Muscle of leg (tissue), 11 donors: ENCODE measurements around the gene LRIG2. TPM values are rescaled to one million over a fixed set of nuclear protein-coding genes. Genes with fewer than 3 reads are reported as not detected.
A peak's percentile ranks its signal among the peaks of the same experiment; 100 is the strongest.
"Not testable (repeated sequence)": the region's sequence is repeated elsewhere in the genome, so short reads cannot be mapped to it uniquely, and the experiment has no call there.

ENCODE experiments used
- DNase-seq: peaks from one replicate; pipeline ENCODE4 v3.0.0; 2013
- H3K27ac ChIP-seq: one replicate; pipeline ENCODE4 v1.5.1; 2013; ENCODE audit warnings: mild to moderate bottlenecking, low read length, control low read depth
- H3K27me3 ChIP-seq: one replicate; pipeline ENCODE4 v1.6.1; 2013; ENCODE audit warnings: low read length; ENCODE audit not compliant: control insufficient read depth, insufficient read depth
- H3K36me3 ChIP-seq: one replicate; pipeline ENCODE4 v1.6.1; 2013; ENCODE audit warnings: low read length; ENCODE audit not compliant: control insufficient read depth, insufficient read depth
- H3K4me1 ChIP-seq: one replicate; pipeline ENCODE4 v1.6.1; 2013; ENCODE audit warnings: low read length; ENCODE audit not compliant: control insufficient read depth, insufficient read depth
- H3K4me3 ChIP-seq: one replicate; pipeline ENCODE4 v1.5.1; 2013; ENCODE audit warnings: low read length, control low read depth
- H3K9me3 ChIP-seq: replicated peaks from 2 replicates; pipeline ENCODE4 v1.6.1; 2013; ENCODE audit warnings: low read depth, low read length; ENCODE audit not compliant: control insufficient read depth
- WGBS: methylation state at CpG from one replicate; pipeline ENCODE4 v1.1.5; 2013; ENCODE audit warnings: missing lambda C conversion rate; ENCODE audit not compliant: insufficient coverage; 5-methylcytosine and 5-hydroxymethylcytosine counted together
- polyA plus RNA-seq, 8 donors: library from polyadenylated mRNA; unstranded; fragments of 120-200 nt; gene quantifications; one replicate each; pipeline versions ENCODE4 v1.2.1 to v1.2.3, GENCODE V29; 2013; ENCODE audit warnings: inconsistent platforms in 1 of 8, low replicate concordance in 1 of 8; ENCODE audit not compliant: insufficient read length in 8 of 8, insufficient read depth in 1 of 8
- total RNA-seq: library from RNA; stranded (reverse); fragments of 120-200 nt; gene quantifications from one replicate; pipeline ENCODE4 v1.2.4, GENCODE V29; 2013

LRIG2 gene
- total and polyA plus RNA-seq, 9 donors: 7.5 to 15.4 (median 11.0) TPM

DNA sequence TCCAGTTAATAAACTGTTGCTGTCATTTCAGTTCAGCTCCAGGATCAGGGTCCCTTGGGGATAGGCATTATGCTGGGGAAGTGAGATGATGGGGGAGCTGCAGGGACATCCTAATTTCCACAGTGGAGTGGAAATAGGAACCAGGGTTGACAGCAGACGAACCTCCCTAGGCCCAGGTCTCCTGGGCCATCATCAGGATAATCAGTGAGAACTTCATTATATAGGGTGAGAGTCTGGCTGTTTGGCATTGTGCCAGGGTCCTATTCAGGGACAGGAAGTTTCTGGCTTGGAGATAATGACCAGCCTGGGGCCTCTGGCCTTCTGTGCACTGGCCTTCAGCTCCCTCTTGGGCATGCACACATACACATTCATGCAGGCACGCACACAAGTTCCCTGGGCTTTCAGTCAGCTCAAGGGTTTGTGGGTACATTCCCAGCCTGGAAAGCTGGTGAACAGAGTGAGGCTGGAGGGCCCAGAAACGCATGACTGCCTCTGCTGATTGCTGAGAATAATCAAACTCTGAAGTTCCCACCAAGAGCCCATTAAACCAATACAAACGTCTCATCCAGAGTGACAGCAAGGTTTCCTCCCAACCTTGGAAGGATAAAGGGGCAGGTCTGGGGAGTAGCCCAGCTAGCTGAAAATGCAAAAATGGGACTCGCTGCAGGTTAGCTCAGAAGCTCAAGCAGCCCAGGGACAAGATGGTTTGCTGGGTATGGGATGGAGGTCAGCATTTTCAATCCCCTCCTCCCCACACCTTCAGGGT lies 13.9 kb upstream of the LRIG2 start:
- H3K4me1 ChIP-seq: peaks cover 16% of the 10 kb centered on the region
- no peaks in the 10 kb centered on the region for H3K9me3 ChIP-seq
- H3K27ac ChIP-seq: no peak overlapping the region
- H3K27me3 ChIP-seq: no peaks in the 10 kb centered on the region
- DNase-seq: peak; percentile 46
- H3K4me3 ChIP-seq: no peak overlapping the region
- WGBS: no CpG with 5 or more reads among the region's 5 CpGs
- H3K36me3 ChIP-seq: no peaks in the 10 kb centered on the region

DNA sequence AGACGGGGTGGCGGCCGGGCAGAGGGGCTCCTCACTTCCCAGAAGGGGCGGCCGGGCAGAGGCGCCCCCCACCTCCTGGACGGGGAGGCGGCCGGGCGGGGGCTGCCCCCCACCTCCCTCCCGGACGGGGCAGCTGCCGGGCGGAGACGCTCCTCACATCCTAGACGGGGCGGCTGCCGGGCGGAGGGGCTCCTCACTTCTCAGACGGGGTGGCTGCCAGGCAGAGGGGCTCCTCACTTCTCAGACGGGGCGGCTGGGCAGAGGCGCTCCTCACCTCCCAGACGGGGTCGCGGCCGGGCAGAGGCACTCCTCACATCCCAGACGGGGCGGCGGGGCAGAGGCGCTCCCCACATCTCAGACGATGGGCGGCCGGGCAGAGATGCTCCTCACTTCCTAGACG lies 9.5 kb upstream of the LRIG2 start:
- H3K9me3 ChIP-seq: not testable (repeated sequence)
- WGBS: 100% methylated on average over 6 of the region's 35 CpGs

DNA sequence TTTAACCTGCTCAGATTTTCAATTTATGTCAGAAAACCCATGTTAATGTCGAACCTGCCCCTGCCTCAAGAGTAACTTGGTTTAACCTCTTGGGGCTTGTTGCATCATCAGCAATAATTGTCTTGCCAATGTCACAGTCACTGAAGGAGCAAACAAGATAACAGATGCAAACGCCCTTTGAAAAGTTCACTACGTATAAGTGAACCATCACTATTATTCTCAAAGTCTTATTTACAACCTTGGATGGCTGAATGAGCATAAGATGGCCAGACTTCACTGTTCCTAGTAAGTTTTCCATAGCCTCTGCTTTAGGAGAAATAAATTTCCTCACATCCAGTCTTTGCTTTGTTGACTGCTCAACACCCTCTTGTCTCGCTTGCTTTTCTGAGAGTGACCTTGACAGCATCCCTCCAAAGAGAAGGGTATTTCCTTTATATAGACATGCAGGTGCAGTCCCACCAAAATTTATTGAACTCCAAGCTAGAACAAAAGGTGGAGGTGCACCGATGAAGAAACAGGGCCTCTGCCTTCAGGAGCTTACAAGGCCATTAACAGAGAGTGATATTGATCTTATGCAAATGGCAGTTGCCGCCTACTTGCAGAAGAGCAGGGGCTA lies 749 bp upstream of the LRIG2 start:
- peaks cover 8% of the 10 kb centered on the region for H3K4me1 ChIP-seq
- no peak for DNase-seq
- WGBS: 21% methylated on average over 3 of the region's 6 CpGs
- no peaks in the 10 kb centered on the region for H3K36me3 ChIP-seq
- no peaks in the 10 kb centered on the region for H3K9me3 ChIP-seq
- H3K4me3 ChIP-seq: peak overlapping the region; percentile 97
- peak overlapping the region; percentile 96 for H3K27ac ChIP-seq
- H3K27me3 ChIP-seq: no peaks in the 10 kb centered on the region

More for the DNA sequence above, 9.5 kb upstream of the LRIG2 start:
- not testable (repeated sequence) for DNase-seq, H3K4me3 ChIP-seq, H3K27ac ChIP-seq, H3K27me3 ChIP-seq, H3K36me3 ChIP-seq
- H3K4me1 ChIP-seq: peaks cover 11% of the 10 kb centered on the region

DNA sequence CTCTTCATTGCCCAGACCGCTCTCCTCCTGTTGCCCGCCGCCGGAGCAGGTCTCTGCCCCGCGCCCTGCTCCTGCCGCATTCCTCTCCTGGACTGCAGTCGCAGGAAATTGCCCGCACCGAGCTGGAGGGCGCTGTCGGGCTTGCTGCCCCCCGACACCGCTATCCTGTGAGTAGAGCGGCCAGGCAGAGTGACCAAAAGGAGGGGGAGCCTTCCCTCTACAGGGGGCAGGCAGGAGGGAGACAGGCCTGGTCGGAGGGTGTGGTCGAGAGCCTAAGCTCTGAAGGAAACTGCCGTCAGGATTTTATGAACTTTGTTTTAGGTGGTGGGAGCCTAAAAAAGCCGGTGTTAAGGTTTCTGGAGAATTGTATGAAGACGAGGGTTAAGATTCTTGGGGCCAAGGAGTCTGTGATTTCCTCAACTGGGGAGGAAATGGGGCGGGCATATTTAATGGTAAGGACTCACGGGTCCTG lies 517 bp downstream of the LRIG2 start:
- no peaks in the 10 kb centered on the region for H3K27me3 ChIP-seq
- H3K9me3 ChIP-seq: no peaks in the 10 kb centered on the region
- H3K36me3 ChIP-seq: peaks cover 3% of the 10 kb centered on the region
- H3K27ac ChIP-seq: peak overlapping the region; percentile 96
- H3K4me3 ChIP-seq: peak overlapping the region; percentile 97
- DNase-seq: peak; percentile 70
- peaks cover 8% of the 10 kb centered on the region for H3K4me1 ChIP-seq
- 0% methylated on average over 19 of the region's 22 CpGs for WGBS

DNA sequence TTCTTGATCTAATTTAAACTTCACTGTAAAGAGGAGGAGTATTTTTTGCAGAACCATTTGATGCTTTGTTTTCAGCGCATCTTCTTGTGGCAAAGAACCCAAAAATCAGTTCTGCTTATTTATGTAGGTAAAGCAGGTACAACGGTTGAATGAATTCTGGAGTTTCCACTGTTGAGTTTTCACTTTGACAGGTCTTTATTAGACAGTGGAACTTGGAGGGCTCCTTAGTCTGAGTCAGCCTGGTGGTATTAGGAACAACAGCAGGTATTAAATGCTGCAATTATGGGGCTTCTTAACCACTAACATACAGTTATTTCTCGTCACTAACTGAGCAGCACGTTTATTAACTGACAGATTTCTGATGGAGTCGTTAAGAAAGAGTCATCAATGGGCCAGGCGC lies 1.2 kb downstream of the LRIG2 start:
- Histone ChIP-seq H3K4me3 (peak overlapping the region; percentile 97), H3K9me3 (no peaks in the 10 kb centered on the region), H3K27me3 (no peaks in the 10 kb centered on the region), H3K4me1 (peaks cover 8% of the 10 kb centered on the region), H3K27ac (no peak overlapping the region), H3K36me3 (peaks cover 7% of the 10 kb centered on the region)
- whole genome bisulfite sequencing: 79% methylated on average over 4 of the region's 6 CpGs
- no peak for DNase-seq

DNA sequence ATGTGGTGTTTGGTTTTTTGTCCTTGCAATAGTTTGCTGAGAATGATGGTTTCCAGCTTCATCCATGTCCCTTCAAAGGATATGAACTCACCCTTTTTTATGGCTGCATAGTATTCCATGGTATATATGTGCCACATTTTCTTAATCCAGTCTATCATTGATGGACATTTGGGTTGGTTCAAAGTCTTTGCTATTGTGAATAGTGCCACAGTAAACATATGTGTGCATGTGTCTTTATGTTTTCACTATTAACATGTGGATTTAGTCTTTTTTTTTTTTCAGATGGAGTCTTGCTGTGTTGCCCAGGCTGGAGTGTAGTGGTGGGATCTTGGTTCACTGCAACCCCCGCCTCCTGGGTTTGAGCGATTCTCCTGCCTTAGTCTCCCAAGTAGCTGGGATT lies 5.0 kb downstream of the LRIG2 start:
- not testable (repeated sequence) for H3K36me3 ChIP-seq, H3K9me3 ChIP-seq, H3K27ac ChIP-seq, H3K4me3 ChIP-seq, DNase-seq, H3K4me1 ChIP-seq, H3K27me3 ChIP-seq
- WGBS: 100% methylated on average over 2 of the region's 2 CpGs

DNA sequence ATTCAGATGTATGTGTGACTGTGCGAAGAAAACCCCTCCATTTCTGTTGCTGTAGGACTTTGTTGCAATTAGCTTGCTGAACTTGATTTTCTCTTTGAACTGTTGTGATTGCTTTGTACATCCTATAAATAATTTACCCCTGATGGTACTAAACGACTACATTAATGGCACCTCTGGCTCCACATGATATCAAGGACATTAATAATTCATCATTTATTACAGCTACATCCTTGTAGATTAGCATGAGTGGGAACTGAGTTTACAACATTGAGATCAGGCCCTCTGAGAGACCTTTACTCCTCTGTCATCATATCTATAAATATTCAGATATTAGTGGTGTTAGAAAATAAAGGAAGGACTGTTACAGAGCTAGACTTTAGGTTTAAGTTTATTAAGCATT lies 13.5 kb downstream of the LRIG2 start:
- DNase-seq: no peak
- Histone ChIP-seq H3K9me3 (no peaks in the 10 kb centered on the region), H3K27ac (no peak overlapping the region), H3K4me1 (no peaks in the 10 kb centered on the region), H3K27me3 (no peaks in the 10 kb centered on the region), H3K36me3 (peaks cover 3% of the 10 kb centered on the region), H3K4me3 (no peak overlapping the region)
- WGBS: no CpG with 5 or more reads among the region's 2 CpGs

DNA sequence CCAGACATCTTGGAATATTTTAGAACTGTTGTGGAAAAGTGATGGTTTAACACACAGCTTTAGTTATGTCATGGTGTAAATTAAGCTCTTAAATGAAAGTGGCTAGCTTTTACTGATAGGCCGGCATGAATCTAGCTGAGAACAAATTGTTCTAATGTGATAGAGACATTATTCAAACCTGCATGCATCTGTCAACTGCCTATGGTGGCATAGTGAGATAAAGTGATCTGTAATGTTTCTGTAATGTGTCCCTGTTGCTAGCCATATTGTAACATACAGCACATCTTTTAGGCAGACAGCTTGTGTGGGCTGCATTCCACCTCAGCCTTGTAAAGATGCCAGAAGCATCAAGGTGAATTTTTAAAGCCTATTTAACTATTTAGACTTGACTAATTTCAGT lies 16.0 kb downstream of the LRIG2 start:
- DNase-seq: no peak
- no CpG with 5 or more reads among the region's 1 CpG for WGBS

DNA sequence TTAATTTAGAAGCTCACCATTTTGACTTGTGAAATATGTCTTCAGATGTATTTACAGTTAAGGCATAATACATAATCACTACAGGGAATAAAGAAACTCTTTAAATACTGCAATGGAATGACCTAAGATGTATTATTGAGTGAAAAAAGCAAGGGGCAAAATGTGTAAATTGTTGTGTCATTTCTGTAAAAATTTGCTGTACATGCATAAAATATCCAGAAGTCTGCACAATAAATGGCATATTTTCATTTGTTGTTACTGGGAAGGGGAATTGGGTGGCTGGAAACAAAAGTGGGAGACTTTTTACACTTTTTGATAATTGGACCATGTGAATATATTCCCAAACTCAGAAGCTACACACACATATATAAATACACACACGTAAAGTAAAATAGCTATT lies 17.1 kb downstream of the LRIG2 start:
- Histone ChIP-seq H3K9me3 (no peaks in the 10 kb centered on the region), H3K27me3 (no peaks in the 10 kb centered on the region), H3K27ac (no peak overlapping the region), H3K36me3 (peaks cover 9% of the 10 kb centered on the region), H3K4me1 (no peaks in the 10 kb centered on the region), H3K4me3 (no peak overlapping the region)
- DNase-seq: no peak
- no CpG with 5 or more reads among the region's 1 CpG for WGBS

More for the DNA sequence above, 16.0 kb downstream of the LRIG2 start:
- no peak overlapping the region for H3K27ac ChIP-seq
- H3K9me3 ChIP-seq: no peaks in the 10 kb centered on the region
- H3K4me1 ChIP-seq: no peaks in the 10 kb centered on the region
- H3K4me3 ChIP-seq: no peak overlapping the region
- peaks cover 7% of the 10 kb centered on the region for H3K36me3 ChIP-seq
- no peaks in the 10 kb centered on the region for H3K27me3 ChIP-seq

DNA sequence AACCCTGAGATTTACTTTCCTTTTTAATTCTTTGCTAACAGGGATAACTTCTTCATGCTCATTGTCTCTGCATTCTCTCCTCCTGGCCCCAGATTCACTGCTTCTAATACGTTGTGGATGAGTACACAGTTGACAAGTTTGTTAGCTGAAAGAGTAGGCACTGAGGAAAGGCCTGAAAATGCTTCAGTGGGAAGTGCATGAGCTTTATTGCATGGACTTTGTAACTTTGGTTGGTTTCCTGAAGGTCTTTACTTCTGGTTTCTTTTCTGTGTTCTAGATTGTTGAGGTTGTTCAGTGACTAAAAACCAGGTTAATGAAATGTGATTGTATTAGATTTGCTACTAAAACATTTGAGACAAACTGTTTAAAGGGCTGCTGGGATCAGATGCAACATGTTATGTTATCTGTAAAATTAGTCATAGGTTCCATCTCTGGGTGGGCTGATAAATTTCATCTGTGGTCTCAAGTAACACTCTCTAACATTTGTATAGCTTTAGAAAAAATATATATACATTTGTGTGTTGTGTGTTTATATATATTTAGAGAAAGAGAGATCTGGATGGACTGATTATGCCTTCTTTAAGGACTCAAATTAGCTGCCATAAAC lies 19.1 kb downstream of the LRIG2 start:
- Histone ChIP-seq H3K36me3 (peaks cover 15% of the 10 kb centered on the region), H3K4me3 (no peak overlapping the region), H3K27me3 (no peaks in the 10 kb centered on the region), H3K9me3 (no peaks in the 10 kb centered on the region), H3K4me1 (no peaks in the 10 kb centered on the region), H3K27ac (no peak overlapping the region)
- DNase-seq: no peak
- no CpG with 5 or more reads among the region's 1 CpG for whole genome bisulfite sequencing
